HG03571 (cell line): ENCODE measurements around the gene KISS1R.
"Not testable (repeated sequence)": the region's sequence is repeated elsewhere in the genome, so short reads cannot be mapped to it uniquely, and the experiment has no call there.

Experiments used
- ATAC-seq: cut with Tn5 transposase; IDR thresholded peaks from one replicate; pipeline ENCODE4 v1.9.1; 2021; ENCODE audit not compliant: unreplicated experiment

KISS1R gene

GRCh38 chr19:881385-882071 lies 35.6 kb upstream of the KISS1R start:
- no peak for ATAC-seq

GRCh38 chr19:882871-883497 lies 34.1 kb upstream of the KISS1R start:
- ATAC-seq = no peak

GRCh38 chr19:883661-884211 lies 33.4 kb upstream of the KISS1R start:
- no peak for ATAC-seq

GRCh38 chr19:884420-885211 lies 32.5 kb upstream of the KISS1R start:
- no peak for ATAC-seq

GRCh38 chr19:885536-886224 lies 31.5 kb upstream of the KISS1R start:
- ATAC-seq = no peak

- ATAC-seq = no peak
Measured at GRCh38 chr19:887072-887471, 30.1 kb upstream of the KISS1R start.

GRCh38 chr19:887599-887998 lies 29.5 kb upstream of the KISS1R start:
- ATAC-seq = no peak

- no peak for ATAC-seq
Measured at GRCh38 chr19:888581-889385, 28.4 kb upstream of the KISS1R start.

- no peak for ATAC-seq
Measured at GRCh38 chr19:889662-890295, 27.4 kb upstream of the KISS1R start.

GRCh38 chr19:890831-891230 lies 26.3 kb upstream of the KISS1R start:
- no peak for ATAC-seq

- ATAC-seq = not testable (repeated sequence)
Measured at GRCh38 chr19:891421-892200, 25.5 kb upstream of the KISS1R start.

GRCh38 chr19:892243-892893 lies 24.8 kb upstream of the KISS1R start:
- ATAC-seq = no peak

- peak; percentile 66 for ATAC-seq
Measured at GRCh38 chr19:892894-893689, 24.0 kb upstream of the KISS1R start, which contains the start of the genes MED16 and RNU6-9. MED16 (minus strand) TSS chr19:893187; CDS start chr19:891131, 2,056 bp downstream. RNU6-9 (plus strand) TSS chr19:893484.

GRCh38 chr19:896434-896833 lies 20.7 kb upstream of the KISS1R start:
- ATAC-seq = no peak

- ATAC-seq = no peak
Measured at GRCh38 chr19:896999-897398, 20.1 kb upstream of the KISS1R start.

- ATAC-seq = no peak
Measured at GRCh38 chr19:897442-898039, 19.6 kb upstream of the KISS1R start.

GRCh38 chr19:898663-899062 lies 18.5 kb upstream of the KISS1R start:
- no peak for ATAC-seq
